PC-9 (cell line): ENCODE data around the gene SLC4A1AP.

Experiments
- CTCF ChIP-seq: fragments of 200-600 bp; sonication (generic); conservative IDR thresholded peaks from 2 replicates; pipeline ENCODE4 v1.6.1; 2017; ENCODE audit warnings: mixed run types, antibody characterized with exemption, mild to moderate bottlenecking, moderate library complexity
- EZH2 ChIP-seq: fragments of 200-600 bp; sonication (generic); IDR thresholded peaks from 2 replicates; pipeline ENCODE4 v1.8.0; 2017; ENCODE audit warnings: antibody characterized with exemption, low read depth

- TF ChIP-seq CTCF (no peak), EZH2 (no peak)
These were observed 40.7 kb upstream of the SLC4A1AP start for GRCh38 chr2:27622921-27623384.
